ENCODE measurements around the gene MRPL9. TPM values are rescaled to one million over a fixed set of nuclear protein-coding genes. Genes with fewer than 3 reads are reported as not detected.

Gene MRPL9
- total and polyA plus RNA-seq, 2 donors from 2014 or later = 65.3 to 87.1 TPM

DNA sequence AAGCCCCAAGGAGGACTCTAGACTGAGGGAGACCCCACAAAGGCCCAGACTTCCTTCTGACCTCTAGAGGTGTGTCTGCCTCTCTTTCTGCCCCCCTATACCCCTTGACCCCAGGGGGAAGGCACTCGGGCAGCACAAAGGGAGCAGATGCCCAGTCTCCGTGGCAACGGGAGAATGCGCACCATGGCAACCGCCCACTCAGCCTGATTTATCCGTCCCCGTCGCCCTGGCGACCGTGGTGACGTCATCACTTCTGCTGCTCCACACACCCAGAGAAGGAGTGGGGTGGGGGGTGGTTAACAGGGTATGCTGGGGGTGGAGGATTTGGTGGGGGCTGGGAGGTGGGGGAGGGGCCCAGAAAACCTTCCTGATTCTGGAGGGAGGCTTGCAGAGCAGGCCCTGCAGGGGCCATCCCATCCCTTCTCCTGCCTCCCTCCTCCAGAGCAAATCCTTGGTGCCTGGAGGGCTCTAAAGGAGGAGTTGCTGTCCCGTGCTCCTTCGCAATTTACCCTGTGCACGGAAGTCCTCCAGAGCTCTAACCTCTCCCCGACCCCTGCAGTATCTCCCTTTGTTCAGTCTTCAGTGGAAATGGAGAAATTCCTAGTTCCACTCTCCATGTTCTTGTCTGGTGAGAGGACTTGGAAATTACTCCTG, 53.0 kb downstream of the MRPL9 start:
- Histone ChIP-seq H3K27ac (ENCODE audit: low read depth in 2 of 2, low read length in 2 of 2) (no peak overlapping the region), H3K9ac (ENCODE audit: low read length in 3 of 3) (no peak overlapping the region), H3K27me3 (ENCODE audit: control insufficient read depth, insufficient read depth, low read length) (no peaks in the 10 kb centered on the region), H3K4me1 (ENCODE audit: control insufficient read depth in 2 of 3, insufficient read depth in 2 of 3, low read depth in 1 of 3, low read length in 3 of 3) (peaks cover 0 to 8% (median 3%) of the 10 kb centered on the region in 3 donors), H3K4me3 (ENCODE audit: low read length in 3 of 3) (no peak overlapping the region), H3K36me3 (ENCODE audit: control insufficient read depth in 2 of 3, insufficient read depth in 3 of 3, low read length in 3 of 3) (no peaks in the 10 kb centered on the region), H3K9me3 (ENCODE audit: control insufficient read depth in 2 of 3, insufficient read depth in 1 of 3, low read length in 3 of 3) (no peaks in the 10 kb centered on the region)
- FAIRE-seq = no peak
- intact Hi-C loops (cut with DNase I) = no loop called here
- peak in 3 of 5 donors; percentile 46 to 86 (median 49) for DNase-seq
- TF ChIP-seq, protein P1, sequence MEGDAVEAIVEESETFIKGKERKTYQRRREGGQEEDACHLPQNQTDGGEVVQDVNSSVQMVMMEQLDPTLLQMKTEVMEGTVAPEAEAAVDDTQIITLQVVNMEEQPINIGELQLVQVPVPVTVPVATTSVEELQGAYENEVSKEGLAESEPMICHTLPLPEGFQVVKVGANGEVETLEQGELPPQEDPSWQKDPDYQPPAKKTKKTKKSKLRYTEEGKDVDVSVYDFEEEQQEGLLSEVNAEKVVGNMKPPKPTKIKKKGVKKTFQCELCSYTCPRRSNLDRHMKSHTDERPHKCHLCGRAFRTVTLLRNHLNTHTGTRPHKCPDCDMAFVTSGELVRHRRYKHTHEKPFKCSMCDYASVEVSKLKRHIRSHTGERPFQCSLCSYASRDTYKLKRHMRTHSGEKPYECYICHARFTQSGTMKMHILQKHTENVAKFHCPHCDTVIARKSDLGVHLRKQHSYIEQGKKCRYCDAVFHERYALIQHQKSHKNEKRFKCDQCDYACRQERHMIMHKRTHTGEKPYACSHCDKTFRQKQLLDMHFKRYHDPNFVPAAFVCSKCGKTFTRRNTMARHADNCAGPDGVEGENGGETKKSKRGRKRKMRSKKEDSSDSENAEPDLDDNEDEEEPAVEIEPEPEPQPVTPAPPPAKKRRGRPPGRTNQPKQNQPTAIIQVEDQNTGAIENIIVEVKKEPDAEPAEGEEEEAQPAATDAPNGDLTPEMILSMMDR (IDR thresholded peaks at IDR 0.05; ENCODE audit: borderline replicate concordance, extremely low read depth, insufficient read depth) = no peak

Other genes with a start within 250 kb of the MRPL9 start
- gene TUFT1, start 223.2 kb downstream of the MRPL9 start, total RNA-seq = 12.9 TPM
- 8.9 TPM for gene TUFT1, start 223.2 kb downstream of the MRPL9 start, polyA plus RNA-seq (ENCODE audit: insufficient read depth, low read depth, low replicate concordance)
- gene SNX27, start 151.4 kb downstream of the MRPL9 start, total RNA-seq = 46.3 TPM
- 13.5 TPM for gene SNX27, start 151.4 kb downstream of the MRPL9 start, polyA plus RNA-seq (ENCODE audit: insufficient read depth, low read depth, low replicate concordance)
- gene CELF3, start 46.7 kb downstream of the MRPL9 start, total RNA-seq = not detected
- 0.39 TPM for gene CELF3, start 46.7 kb downstream of the MRPL9 start, polyA plus RNA-seq (ENCODE audit: insufficient read depth, low read depth, low replicate concordance)
- gene RIIAD1, start 42.0 kb downstream of the MRPL9 start, total RNA-seq = not detected
- gene RIIAD1, start 42.0 kb downstream of the MRPL9 start, polyA plus RNA-seq (ENCODE audit: insufficient read depth, low read depth, low replicate concordance) = 4.0 TPM
- 13.5 TPM for gene TDRKH, start 27.0 kb upstream of the MRPL9 start, total RNA-seq
- gene TDRKH, start 27.0 kb upstream of the MRPL9 start, polyA plus RNA-seq (ENCODE audit: insufficient read depth, low read depth, low replicate concordance) = 5.3 TPM
- gene LINGO4, start 41.9 kb upstream of the MRPL9 start, total RNA-seq = 0.41 TPM
- gene LINGO4, start 41.9 kb upstream of the MRPL9 start, polyA plus RNA-seq (ENCODE audit: insufficient read depth, low read depth, low replicate concordance) = 0.32 TPM
- gene RORC, start 68.3 kb upstream of the MRPL9 start, total RNA-seq = 19.1 TPM
- 34.5 TPM for gene RORC, start 68.3 kb upstream of the MRPL9 start, polyA plus RNA-seq (ENCODE audit: insufficient read depth, low read depth, low replicate concordance)
- gene C2CD4D, start 76.3 kb upstream of the MRPL9 start, total RNA-seq = 0.57 TPM
- gene C2CD4D, start 76.3 kb upstream of the MRPL9 start, polyA plus RNA-seq (ENCODE audit: insufficient read depth, low read depth, low replicate concordance) = 0.43 TPM
- gene THEM5, start 90.2 kb upstream of the MRPL9 start, total RNA-seq = not detected
- not detected for gene THEM5, start 90.2 kb upstream of the MRPL9 start, polyA plus RNA-seq (ENCODE audit: insufficient read depth, low read depth, low replicate concordance)
- gene THEM4, start 146.0 kb upstream of the MRPL9 start, total RNA-seq = 17.5 TPM
- gene THEM4, start 146.0 kb upstream of the MRPL9 start, polyA plus RNA-seq (ENCODE audit: insufficient read depth, low read depth, low replicate concordance) = 27.9 TPM
- 467 TPM for gene S100A10, start 230.4 kb upstream of the MRPL9 start, total RNA-seq
- gene S100A10, start 230.4 kb upstream of the MRPL9 start, polyA plus RNA-seq (ENCODE audit: insufficient read depth, low read depth, low replicate concordance) = 500 TPM

All from kidney (tissue), 14 donors.